ENCODE measurements around the gene C4BPB. TPM values are rescaled to one million over a fixed set of nuclear protein-coding genes. Genes with fewer than 3 reads are reported as not detected.

C4BPB gene
- total RNA-seq, 1 donor from 2014 or later = 0.30 TPM

- Histone ChIP-seq H3K27me3 (ENCODE audit: low read depth) (no peaks in the 10 kb centered on the region), H3K4me1 (peaks cover 13% of the 10 kb centered on the region), H3K9me3 (replicated peaks) (no peaks in the 10 kb centered on the region), H3K4me3 (no peak overlapping the region), H3K36me3 (peaks cover 7% of the 10 kb centered on the region), H3K27ac (replicated peaks) (no peak overlapping the region)
- no peak for DNase-seq
- intact Hi-C loops (cut with micrococcal nuclease) = loop anchor here (5.0 kb wide), 1 partner anchor 323 kb away; no protein-coding TSS in a partner anchor
- TF ChIP-seq CTCF (IDR thresholded peaks at IDR 0.05; ENCODE audit: borderline replicate concordance) = peak; percentile 75
Observed at GRCh38 chr1:207084701-207085180, 3.9 kb upstream of the C4BPB start.

- no peak for DNase-seq
- no peak for TF ChIP-seq CTCF (IDR thresholded peaks at IDR 0.05; ENCODE audit: borderline replicate concordance)
- Histone ChIP-seq H3K4me1 (peaks cover 13% of the 10 kb centered on the region), H3K9me3 (replicated peaks) (no peaks in the 10 kb centered on the region), H3K4me3 (no peak overlapping the region), H3K36me3 (no peaks in the 10 kb centered on the region), H3K27ac (replicated peaks) (no peak overlapping the region), H3K27me3 (ENCODE audit: low read depth) (no peaks in the 10 kb centered on the region)
- intact Hi-C loops (cut with micrococcal nuclease) = no loop called here
Observed at GRCh38 chr1:207085887-207086286, 2.8 kb upstream of the C4BPB start.

- Histone ChIP-seq H3K27ac (replicated peaks) (no peak overlapping the region), H3K9me3 (replicated peaks) (no peaks in the 10 kb centered on the region), H3K4me3 (no peak overlapping the region), H3K27me3 (ENCODE audit: low read depth) (no peaks in the 10 kb centered on the region), H3K4me1 (peaks cover 13% of the 10 kb centered on the region), H3K36me3 (no peaks in the 10 kb centered on the region)
- no peak for TF ChIP-seq CTCF (IDR thresholded peaks at IDR 0.05; ENCODE audit: borderline replicate concordance)
- intact Hi-C loops (cut with micrococcal nuclease) = no loop called here
- no peak for DNase-seq
Observed at GRCh38 chr1:207088161-207088560, 499 bp upstream of the C4BPB start.

- DNase-seq = no peak
- Histone ChIP-seq H3K27me3 (ENCODE audit: low read depth) (no peaks in the 10 kb centered on the region), H3K4me3 (no peak overlapping the region), H3K9me3 (replicated peaks) (no peaks in the 10 kb centered on the region), H3K27ac (replicated peaks) (no peak overlapping the region), H3K36me3 (no peaks in the 10 kb centered on the region), H3K4me1 (peaks cover 9% of the 10 kb centered on the region)
- TF ChIP-seq CTCF (IDR thresholded peaks at IDR 0.05; ENCODE audit: borderline replicate concordance) = no peak
- intact Hi-C loops (cut with micrococcal nuclease) = no loop called here
Observed at GRCh38 chr1:207089627-207090355, 1.1 kb downstream of the C4BPB start.

GRCh38 chr1:207091200-207091908 lies 2.7 kb downstream of the C4BPB start:
- Histone ChIP-seq H3K4me3 (no peak overlapping the region), H3K27me3 (ENCODE audit: low read depth) (peaks cover under 1% of the 10 kb centered on the region), H3K36me3 (no peaks in the 10 kb centered on the region), H3K9me3 (replicated peaks) (no peaks in the 10 kb centered on the region), H3K27ac (replicated peaks) (no peak overlapping the region), H3K4me1 (peaks cover 6% of the 10 kb centered on the region)
- TF ChIP-seq CTCF (IDR thresholded peaks at IDR 0.05; ENCODE audit: borderline replicate concordance) = no peak
- intact Hi-C loops (cut with micrococcal nuclease) = no loop called here
- no peak for DNase-seq
